Sigmoid colon (tissue), 4 donors: ENCODE measurements around the gene STX4.

ENCODE experiments used
- EP300 ChIP-seq, 4 donors: sonication (generic); formaldehyde crosslinking; IDR thresholded peaks; one replicate each; pipeline ENCODE4 v1.6.1; 2017; ENCODE audit warnings: antibody characterized with exemption in 4 of 4
- POLR2A ChIP-seq, 2 donors: fragments of 450-650 bp; IDR thresholded peaks; one replicate each; pipeline ENCODE4 v1.6.1; 2016; ENCODE audit warnings: antibody characterized with exemption in 2 of 2, mild to moderate bottlenecking in 2 of 2, moderate library complexity in 2 of 2
- POLR2AphosphoS5 ChIP-seq, 4 donors: sonication (generic); formaldehyde crosslinking; IDR thresholded peaks; one replicate each; pipeline ENCODE4 v1.6.1; 2017; ENCODE audit warnings: antibody characterized with exemption in 4 of 4
- TF ChIP-seq, protein P1 (sequence below), 4 experiments: fragments of 450-650 bp in 3 of 4; fragments of 200-600 bp in 1 of 4; IDR thresholded peaks; one replicate each; pipeline ENCODE4 v1.5.1; 2016 to 2019; ENCODE audit warnings: antibody characterized with exemption in 4 of 4, mild to moderate bottlenecking in 3 of 4, moderate library complexity in 2 of 4

DNA sequence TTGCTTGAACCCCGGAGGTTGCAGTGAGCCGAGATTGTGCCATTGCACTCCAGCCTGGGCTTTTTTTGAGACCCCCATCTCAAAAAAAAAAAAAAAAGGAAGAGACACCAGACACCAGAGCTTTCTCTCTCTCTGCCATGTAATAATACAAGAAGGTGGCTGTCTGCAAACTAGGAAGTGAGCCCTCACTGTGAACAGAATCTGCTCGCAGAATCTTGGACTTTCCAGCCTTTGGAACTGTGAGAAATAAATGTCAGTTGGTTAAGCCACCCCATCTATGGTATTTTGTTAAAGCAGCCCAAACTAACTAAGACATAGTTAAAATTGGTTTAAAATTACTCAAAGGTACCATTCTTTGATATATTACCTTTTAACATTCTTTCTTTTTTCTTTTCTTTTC lies 12.8 kb upstream of the STX4 start:
- TF ChIP-seq, protein P1, sequence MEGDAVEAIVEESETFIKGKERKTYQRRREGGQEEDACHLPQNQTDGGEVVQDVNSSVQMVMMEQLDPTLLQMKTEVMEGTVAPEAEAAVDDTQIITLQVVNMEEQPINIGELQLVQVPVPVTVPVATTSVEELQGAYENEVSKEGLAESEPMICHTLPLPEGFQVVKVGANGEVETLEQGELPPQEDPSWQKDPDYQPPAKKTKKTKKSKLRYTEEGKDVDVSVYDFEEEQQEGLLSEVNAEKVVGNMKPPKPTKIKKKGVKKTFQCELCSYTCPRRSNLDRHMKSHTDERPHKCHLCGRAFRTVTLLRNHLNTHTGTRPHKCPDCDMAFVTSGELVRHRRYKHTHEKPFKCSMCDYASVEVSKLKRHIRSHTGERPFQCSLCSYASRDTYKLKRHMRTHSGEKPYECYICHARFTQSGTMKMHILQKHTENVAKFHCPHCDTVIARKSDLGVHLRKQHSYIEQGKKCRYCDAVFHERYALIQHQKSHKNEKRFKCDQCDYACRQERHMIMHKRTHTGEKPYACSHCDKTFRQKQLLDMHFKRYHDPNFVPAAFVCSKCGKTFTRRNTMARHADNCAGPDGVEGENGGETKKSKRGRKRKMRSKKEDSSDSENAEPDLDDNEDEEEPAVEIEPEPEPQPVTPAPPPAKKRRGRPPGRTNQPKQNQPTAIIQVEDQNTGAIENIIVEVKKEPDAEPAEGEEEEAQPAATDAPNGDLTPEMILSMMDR (IDR thresholded peaks at IDR 0.05) = no peak
- no peak for TF ChIP-seq POLR2AphosphoS5 (IDR thresholded peaks at IDR 0.05)
- TF ChIP-seq POLR2A (IDR thresholded peaks at IDR 0.05) = no peak
- no peak for TF ChIP-seq EP300 (IDR thresholded peaks at IDR 0.05)
